ENCODE measurements around the gene DOCK11. TPM values are rescaled to one million over a fixed set of nuclear protein-coding genes. Genes with fewer than 3 reads are reported as not detected.

DOCK11 gene
- total and polyA plus RNA-seq, 2 donors from 2014 or later = 11.4 to 49.5 TPM

GRCh38 chrX:118637997-118638396, 142.4 kb downstream of the DOCK11 start:
- Histone ChIP-seq H3K36me3 (ENCODE audit: control insufficient read depth in 2 of 3, insufficient read depth in 3 of 3, low read length in 3 of 3) (no peaks in the 10 kb centered on the region), H3K4me1 (ENCODE audit: control insufficient read depth in 2 of 3, insufficient read depth in 2 of 3, low read depth in 1 of 3, low read length in 3 of 3) (no peaks in the 10 kb centered on the region), H3K9ac (ENCODE audit: low read length in 3 of 3) (no peak overlapping the region), H3K27ac (ENCODE audit: low read depth in 2 of 2, low read length in 2 of 2) (no peak overlapping the region), H3K9me3 (ENCODE audit: control insufficient read depth in 2 of 3, insufficient read depth in 1 of 3, low read length in 3 of 3) (no peaks in the 10 kb centered on the region), H3K27me3 (ENCODE audit: control insufficient read depth, insufficient read depth, low read length) (no peaks in the 10 kb centered on the region), H3K4me3 (ENCODE audit: low read length in 3 of 3) (no peak overlapping the region)
- FAIRE-seq (peak; percentile 98), DNase-seq (peak in 1 of 5 donors; percentile 14)
- peak; percentile 33 for TF ChIP-seq CTCF (IDR thresholded peaks at IDR 0.05; ENCODE audit: borderline replicate concordance, extremely low read depth, insufficient read depth)
- intact Hi-C loops (cut with DNase I) = no loop called here

GRCh38 chrX:118644378-118644777, 148.8 kb downstream of the DOCK11 start:
- H3K36me3 ChIP-seq (ENCODE audit: control insufficient read depth in 2 of 3, insufficient read depth in 3 of 3, low read length in 3 of 3) = no peaks in the 10 kb centered on the region
- TF ChIP-seq CTCF (IDR thresholded peaks at IDR 0.05; ENCODE audit: borderline replicate concordance, extremely low read depth, insufficient read depth) = peak; percentile 39
- H3K4me1 ChIP-seq (ENCODE audit: control insufficient read depth in 2 of 3, insufficient read depth in 2 of 3, low read depth in 1 of 3, low read length in 3 of 3) = no peaks in the 10 kb centered on the region
- intact Hi-C loops (cut with DNase I) = no loop called here
- no peaks in the 10 kb centered on the region for H3K9me3 ChIP-seq (ENCODE audit: control insufficient read depth in 2 of 3, insufficient read depth in 1 of 3, low read length in 3 of 3)
- no peak overlapping the region for H3K4me3 ChIP-seq (ENCODE audit: low read length in 3 of 3)
- no peaks in the 10 kb centered on the region for H3K27me3 ChIP-seq (ENCODE audit: control insufficient read depth, insufficient read depth, low read length)
- FAIRE-seq (peak; percentile 95), DNase-seq (peak in 2 of 5 donors; percentile 37 to 62)
- no peak overlapping the region for H3K27ac ChIP-seq (ENCODE audit: low read depth in 2 of 2, low read length in 2 of 2)
- no peak overlapping the region for H3K9ac ChIP-seq (ENCODE audit: low read length in 3 of 3)

GRCh38 chrX:118652717-118653116, 157.1 kb downstream of the DOCK11 start:
- Histone ChIP-seq H3K9me3 (ENCODE audit: control insufficient read depth in 2 of 3, insufficient read depth in 1 of 3, low read length in 3 of 3) (no peaks in the 10 kb centered on the region), H3K4me3 (ENCODE audit: low read length in 3 of 3) (no peak overlapping the region), H3K27me3 (ENCODE audit: control insufficient read depth, insufficient read depth, low read length) (no peaks in the 10 kb centered on the region), H3K4me1 (ENCODE audit: control insufficient read depth in 2 of 3, insufficient read depth in 2 of 3, low read depth in 1 of 3, low read length in 3 of 3) (no peaks in the 10 kb centered on the region), H3K9ac (ENCODE audit: low read length in 3 of 3) (no peak overlapping the region), H3K27ac (ENCODE audit: low read depth in 2 of 2, low read length in 2 of 2) (no peak overlapping the region), H3K36me3 (ENCODE audit: control insufficient read depth in 2 of 3, insufficient read depth in 3 of 3, low read length in 3 of 3) (no peaks in the 10 kb centered on the region)
- no peak for DNase-seq
- TF ChIP-seq CTCF (IDR thresholded peaks at IDR 0.05; ENCODE audit: borderline replicate concordance, extremely low read depth, insufficient read depth) = no peak
- intact Hi-C loops (cut with DNase I) = no loop called here
- no peak for FAIRE-seq

- H3K27me3 ChIP-seq (ENCODE audit: control insufficient read depth, insufficient read depth, low read length) = no peaks in the 10 kb centered on the region
- intact Hi-C loops (cut with DNase I) = no loop called here
- no peak overlapping the region for H3K4me3 ChIP-seq (ENCODE audit: low read length in 3 of 3)
- FAIRE-seq = no peak
- H3K9ac ChIP-seq (ENCODE audit: low read length in 3 of 3) = no peak overlapping the region
- H3K4me1 ChIP-seq (ENCODE audit: control insufficient read depth in 2 of 3, insufficient read depth in 2 of 3, low read depth in 1 of 3, low read length in 3 of 3) = no peaks in the 10 kb centered on the region
- no peaks in the 10 kb centered on the region for H3K36me3 ChIP-seq (ENCODE audit: control insufficient read depth in 2 of 3, insufficient read depth in 3 of 3, low read length in 3 of 3)
- no peak for DNase-seq
- TF ChIP-seq CTCF (IDR thresholded peaks at IDR 0.05; ENCODE audit: borderline replicate concordance, extremely low read depth, insufficient read depth) = no peak
- H3K27ac ChIP-seq (ENCODE audit: low read depth in 2 of 2, low read length in 2 of 2) = no peak overlapping the region
- no peaks in the 10 kb centered on the region for H3K9me3 ChIP-seq (ENCODE audit: control insufficient read depth in 2 of 3, insufficient read depth in 1 of 3, low read length in 3 of 3)
These were observed 158.7 kb downstream of the DOCK11 start for GRCh38 chrX:118654331-118654730.
